SK-N-SH (cell line): ENCODE results near the gene CBX3.

Experiments
- CHD2 ChIP-seq: fragments of 150-350 bp; IDR thresholded peaks from 2 replicates; pipeline ENCODE4 v1.6.1; 2018; ENCODE audit warnings: low read length; ENCODE audit not compliant: partially characterized antibody
- EZH2phosphoT487 ChIP-seq: fragments of 200-600 bp; sonication (generic); IDR thresholded peaks from 2 replicates; pipeline ENCODE4 v1.6.1; 2017; ENCODE audit warnings: low read depth, mixed run types, mild to moderate bottlenecking, antibody characterized with exemption, moderate library complexity, borderline replicate concordance
- JUND ChIP-seq: IDR thresholded peaks from 2 replicates; pipeline ENCODE4 v1.4.0; 2012
- RAD21 ChIP-seq: IDR thresholded peaks from 2 replicates; pipeline ENCODE4 v1.6.1; 2012; ENCODE audit warnings: mild to moderate bottlenecking, low read length
- TF ChIP-seq, protein P1 (sequence below): IDR thresholded peaks from 2 replicates; pipeline ENCODE4; 2012

DNA sequence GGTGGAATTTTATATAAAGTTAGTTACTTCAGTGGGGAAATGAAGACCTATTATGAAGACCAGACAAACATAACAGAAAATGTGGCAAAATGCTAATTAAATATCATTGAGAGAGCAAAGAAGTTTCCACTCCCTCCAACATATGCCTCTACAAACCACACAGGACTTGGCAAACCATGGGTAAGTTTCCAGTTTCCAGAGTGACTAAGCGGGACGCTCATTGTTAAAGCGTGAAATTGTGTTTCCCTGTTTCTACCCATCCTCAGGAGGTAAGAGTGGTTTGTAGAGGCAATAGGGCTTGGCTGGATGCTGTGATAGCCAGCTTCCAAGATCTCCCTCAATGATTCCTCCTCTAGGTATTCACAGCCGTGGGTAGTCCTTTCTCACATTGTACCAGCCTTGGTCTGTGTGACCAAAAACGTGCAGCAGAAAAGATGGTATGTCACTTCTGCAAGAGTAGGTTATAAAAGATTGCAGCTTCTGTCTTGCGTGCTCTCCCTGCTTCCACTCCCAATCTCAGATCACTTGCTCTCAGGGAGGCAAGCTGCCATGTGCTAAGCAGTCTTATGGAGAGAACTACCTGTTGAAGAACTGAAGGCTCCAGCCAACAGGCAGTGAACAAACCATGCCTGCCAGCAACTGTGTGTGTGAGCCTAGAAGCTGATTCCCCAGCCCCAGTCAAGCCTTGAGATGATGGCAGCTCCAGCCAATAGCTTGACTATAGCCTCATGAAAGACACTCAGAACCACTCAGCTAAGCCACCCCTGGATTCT is 35.7 kb downstream of the CBX3 start:
- TF ChIP-seq, protein P1, sequence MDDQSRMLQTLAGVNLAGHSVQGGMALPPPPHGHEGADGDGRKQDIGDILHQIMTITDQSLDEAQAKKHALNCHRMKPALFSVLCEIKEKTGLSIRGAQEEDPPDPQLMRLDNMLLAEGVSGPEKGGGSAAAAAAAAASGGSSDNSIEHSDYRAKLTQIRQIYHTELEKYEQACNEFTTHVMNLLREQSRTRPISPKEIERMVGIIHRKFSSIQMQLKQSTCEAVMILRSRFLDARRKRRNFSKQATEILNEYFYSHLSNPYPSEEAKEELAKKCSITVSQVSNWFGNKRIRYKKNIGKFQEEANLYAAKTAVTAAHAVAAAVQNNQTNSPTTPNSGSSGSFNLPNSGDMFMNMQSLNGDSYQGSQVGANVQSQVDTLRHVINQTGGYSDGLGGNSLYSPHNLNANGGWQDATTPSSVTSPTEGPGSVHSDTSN = no peak
- TF ChIP-seq RAD21 (no peak), JUND (no peak), EZH2phosphoT487 (no peak), CHD2 (no peak)
